CD4-positive, alpha-beta T cell treated with Interleukin-4 for 1 hour (primary cell): Measurements from ENCODE around the gene RGS5.
A peak's percentile ranks its signal among the peaks of the same experiment; 100 is the strongest.

Experiments used
- DNase-seq, 2 donors: peaks; one replicate each; pipeline ENCODE4 v3.0.0-alpha.2; 2020 to 2022

RGS5 gene

DNA sequence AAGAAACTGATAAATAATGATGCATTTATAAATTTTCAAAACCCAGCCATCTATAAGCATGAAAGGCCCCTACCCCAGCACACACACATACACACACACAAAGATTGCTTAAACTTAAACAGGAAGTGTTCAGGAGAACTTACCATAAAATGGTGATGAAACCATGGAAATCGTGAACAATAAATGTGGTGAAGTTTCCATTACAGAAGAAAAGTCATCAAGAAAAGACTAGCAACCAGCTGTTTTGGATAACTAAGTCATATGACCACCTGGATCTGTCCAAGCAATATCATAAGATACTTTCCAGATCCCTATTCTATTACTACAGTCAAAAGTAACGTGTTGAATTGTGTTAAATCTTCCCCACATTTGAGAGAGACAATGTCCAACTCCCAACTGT lies 24.1 kb downstream of the RGS5 start:
- DNase-seq: no peak

DNA sequence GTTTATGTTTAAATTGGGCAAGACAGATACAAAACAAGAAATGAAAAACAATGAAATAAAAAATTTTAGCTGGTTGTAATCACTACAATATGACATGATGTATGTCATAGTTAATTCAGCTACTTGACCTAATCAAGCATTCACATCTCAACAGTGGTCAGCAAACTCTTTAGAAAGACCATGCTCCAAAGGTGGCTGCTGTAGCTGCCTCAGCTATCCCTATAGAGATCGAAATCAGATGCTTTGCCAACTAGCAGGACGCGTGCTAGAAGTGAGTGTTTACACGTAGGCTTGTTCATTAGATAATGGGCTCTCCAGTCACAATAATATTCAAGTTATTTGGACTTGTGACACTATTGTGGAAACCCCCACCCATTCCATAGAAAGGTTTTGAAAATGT lies 25.9 kb downstream of the RGS5 start:
- DNase-seq: no peak

DNA sequence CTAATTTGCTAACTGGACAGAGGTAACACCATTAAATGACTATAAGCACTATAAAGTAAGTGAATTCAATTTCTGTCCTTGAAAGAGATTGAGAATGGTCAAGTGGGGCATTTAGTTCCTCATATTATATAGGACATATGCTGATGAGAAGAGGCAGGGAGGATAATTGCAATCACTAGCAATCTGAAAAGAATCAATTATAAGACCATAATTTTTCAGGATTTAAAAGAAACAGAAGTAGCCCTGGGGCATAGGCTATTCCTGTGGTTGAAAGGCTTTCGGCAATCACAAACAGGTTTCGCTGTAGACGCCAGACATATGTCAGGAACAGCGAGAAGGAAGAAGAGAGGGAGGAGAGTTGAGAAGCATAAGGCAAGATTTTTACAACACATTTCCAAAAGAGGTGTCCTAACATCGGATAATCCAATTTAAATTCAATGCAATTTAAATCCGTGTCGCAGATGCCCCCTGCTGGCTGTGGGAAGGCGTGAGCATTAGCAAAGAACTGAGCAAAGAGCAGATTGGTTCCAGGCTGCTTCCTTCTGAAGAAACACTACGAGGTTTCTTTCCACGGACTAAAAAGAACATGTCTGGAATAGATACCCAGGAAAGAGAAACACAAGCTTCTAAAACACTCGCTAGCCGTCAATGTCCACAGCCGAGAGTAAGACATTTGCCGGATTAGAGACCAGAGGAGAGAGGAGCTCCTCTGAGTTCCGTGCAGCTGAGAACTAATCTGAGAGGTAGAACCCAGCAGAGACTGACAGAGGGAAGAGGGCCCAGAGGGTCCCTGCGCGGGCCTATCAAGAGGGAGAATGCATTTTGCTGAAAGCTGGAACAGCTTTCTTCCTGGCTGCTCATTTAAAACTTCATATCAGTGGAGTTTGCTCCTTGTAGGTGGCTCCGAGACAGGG lies 27.9 kb downstream of the RGS5 start:
- DNase-seq: peak; percentile 12 to 13

DNA sequence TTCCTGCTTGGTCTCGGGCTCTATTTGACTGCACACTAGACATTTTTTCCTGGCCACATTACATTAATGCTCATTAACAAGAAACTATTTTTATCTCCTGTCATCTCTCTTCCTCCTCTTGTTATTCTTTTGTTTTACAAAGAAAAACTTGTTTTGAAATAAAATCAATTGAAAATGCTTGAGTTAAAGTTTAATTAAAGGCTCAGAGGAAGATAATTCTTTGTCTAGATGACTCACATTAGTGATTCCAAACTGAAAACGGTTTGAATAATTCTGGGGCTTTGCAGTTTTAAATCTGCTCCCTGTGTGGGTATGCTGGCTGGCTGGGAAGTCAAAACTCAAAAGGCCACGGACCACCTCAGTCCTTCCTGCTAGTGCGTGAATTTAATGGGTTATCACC lies 29.6 kb downstream of the RGS5 start:
- DNase-seq: no peak

DNA sequence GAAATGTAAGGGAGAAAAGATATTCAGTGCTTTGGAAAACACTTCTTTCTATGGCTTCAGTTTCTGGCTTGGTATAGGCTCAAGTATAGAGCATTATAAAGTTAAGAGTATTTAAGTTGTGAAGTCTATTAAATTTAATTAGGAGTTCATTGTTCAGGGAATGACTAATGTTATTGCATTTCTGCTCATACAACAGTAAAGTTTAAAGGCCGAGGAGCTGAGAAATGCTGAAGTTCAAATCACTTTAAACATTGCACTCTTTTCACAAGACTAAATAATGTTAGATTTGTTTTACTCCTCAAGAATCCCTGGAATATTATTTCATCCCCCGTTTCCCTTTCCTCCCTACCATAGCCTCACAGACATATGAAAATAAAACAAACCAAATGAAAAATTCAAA lies 30.1 kb downstream of the RGS5 start:
- no peak for DNase-seq

DNA sequence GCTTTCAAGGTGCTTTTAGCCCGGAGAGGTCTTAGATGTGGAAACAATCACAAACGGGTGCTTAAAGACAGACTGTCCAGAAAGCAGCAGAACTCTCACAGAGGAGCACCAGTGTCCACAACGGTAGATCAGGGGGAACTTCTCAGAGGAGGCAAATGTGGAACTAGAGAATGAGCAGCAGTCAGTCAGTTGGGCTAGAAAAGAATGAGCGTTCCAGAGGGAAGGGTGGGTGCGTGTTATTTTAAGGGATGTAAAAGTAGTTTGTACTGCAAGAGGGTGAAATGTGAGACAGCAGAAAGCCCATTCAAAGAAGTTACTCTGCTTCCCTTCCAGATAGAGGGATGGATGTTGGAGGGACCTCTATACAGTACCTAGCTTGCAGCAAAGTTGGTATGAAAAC lies 30.9 kb downstream of the RGS5 start:
- no peak for DNase-seq

DNA sequence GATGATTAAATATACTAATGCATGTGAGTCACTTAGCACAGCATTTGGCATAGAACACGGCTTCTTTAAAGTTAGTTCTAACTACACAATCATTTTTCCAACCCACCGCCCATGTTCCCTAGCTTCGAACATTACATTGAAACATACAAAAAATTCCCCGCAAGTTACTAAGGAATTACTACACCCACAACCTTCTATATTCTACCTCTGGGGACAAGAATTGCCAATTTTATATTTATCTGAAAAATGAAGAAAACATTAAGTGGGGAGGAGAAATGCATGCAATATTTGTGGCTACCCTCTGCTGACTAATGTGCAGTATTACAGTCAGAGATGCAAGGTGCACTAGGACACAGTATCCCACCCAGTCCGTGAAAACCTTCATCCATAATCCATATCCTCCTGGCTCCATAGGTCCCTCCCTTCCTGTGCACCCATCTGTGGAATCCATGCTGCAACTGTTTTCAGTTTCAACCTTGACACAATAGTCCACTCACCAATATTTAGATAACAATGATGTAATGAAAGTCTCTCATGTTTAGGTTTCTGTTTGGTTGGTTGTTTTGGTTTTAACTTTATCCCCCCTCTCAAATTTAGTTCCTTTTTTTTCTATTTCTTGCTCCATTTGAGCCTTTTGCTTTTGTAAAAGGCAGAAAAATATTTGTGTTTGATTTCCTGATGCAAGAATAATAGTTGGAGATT lies 31.6 kb downstream of the RGS5 start:
- no peak for DNase-seq

DNA sequence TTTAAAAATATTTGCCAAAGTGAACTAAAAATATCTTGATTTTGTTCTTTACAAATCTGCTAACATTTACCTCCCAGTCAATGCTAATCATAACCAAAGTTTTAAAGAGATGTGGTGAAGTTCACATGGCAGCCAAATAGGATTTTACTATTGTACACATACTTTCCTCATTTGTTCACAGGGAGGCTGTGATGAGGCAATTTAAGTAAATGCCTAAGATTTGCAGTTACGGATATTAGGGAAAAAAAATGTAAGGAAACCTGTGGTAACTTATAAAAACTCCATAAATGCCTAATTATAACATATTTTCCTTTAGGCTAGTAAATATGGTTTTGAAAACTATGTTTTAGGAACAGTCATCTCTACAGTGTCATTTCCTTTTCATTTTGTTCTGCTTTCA lies 32.4 kb downstream of the RGS5 start:
- DNase-seq: no peak

DNA sequence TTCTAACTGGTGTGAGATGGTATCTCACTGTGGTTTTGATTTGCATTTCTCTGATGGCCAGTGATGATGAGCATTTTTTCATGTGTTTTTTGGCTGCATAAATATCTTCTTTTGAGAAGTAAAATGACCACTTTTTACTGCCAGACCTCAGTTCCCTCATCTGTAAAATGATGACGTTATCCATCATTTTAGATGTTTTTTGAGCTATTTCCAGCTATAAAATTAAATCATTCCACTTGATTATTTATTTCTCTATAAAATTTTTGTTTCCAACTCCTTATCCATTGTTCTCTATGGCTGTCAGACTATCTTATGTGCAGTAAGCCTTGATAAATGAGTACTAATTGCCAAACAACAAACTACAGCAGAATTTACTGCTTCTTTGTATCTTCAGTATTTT lies 33.2 kb downstream of the RGS5 start:
- DNase-seq: no peak

DNA sequence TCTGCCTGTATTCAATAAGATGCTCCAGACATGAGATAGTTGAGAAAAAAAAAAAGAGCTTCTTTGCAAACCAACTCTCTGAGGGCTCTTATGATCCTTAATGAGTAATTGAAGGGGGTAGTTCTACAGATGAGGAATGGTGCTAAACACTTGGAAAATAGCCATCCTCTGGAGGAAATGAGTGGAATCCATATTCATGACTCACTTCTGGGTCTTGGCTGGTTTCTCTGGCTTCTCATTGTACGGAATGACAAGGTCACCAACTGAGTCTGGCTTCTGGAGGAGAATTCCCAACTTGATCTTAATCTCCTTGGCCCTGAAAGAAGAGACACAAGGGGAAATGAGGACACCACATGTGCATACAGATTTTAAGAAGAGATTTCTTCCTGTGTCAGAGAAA lies 34.7 kb downstream of the RGS5 start:
- no peak for DNase-seq

DNA sequence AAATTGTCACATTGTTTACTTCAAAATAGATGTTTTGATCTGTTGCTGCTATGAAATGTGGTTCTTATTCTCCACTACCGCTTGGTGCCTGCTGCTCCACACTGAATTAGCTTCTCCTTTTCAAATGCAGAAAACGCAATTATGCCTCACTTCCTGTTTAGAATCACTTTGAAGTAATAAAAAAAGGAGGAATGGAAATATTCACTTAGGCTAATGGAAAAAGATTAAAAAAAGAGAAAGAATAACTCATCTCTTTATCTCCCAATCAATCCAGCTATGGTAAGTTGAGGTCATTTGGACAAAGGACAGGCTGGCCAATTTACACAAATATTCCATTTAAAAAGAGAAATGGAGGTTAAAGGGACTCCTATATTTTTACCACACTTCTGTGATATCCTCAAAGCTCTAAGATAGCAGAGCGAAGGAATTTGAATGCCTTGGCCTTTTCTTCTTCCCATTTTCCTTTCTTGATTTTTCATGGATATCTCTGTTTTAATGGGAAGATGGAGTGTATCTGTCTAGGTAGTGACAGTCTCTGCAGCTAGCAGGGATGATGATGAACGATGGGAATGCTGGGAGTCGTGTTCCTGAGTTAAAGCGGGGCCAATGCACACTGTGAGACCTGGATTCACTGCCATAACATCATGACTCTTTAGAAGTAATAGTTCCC lies 35.7 kb downstream of the RGS5 start:
- DNase-seq: no peak

DNA sequence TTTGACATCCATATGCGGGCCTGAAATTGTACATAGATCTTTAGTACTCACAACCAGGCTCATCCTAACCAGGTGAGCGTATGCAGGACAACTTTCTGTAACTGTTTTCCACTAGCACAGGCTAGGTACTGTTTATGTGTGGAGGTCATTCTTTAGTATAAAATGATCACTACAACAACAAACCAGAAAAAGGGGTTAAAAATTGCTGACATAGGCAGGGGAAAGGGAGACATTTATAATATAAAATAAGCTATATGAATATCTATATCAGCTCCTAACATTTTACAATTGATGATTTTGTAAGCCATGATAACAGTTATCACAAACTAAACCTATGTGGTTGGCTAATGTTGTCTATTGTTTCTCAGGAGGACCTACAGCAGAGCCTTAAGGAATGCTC lies 37.6 kb downstream of the RGS5 start:
- no peak for DNase-seq

DNA sequence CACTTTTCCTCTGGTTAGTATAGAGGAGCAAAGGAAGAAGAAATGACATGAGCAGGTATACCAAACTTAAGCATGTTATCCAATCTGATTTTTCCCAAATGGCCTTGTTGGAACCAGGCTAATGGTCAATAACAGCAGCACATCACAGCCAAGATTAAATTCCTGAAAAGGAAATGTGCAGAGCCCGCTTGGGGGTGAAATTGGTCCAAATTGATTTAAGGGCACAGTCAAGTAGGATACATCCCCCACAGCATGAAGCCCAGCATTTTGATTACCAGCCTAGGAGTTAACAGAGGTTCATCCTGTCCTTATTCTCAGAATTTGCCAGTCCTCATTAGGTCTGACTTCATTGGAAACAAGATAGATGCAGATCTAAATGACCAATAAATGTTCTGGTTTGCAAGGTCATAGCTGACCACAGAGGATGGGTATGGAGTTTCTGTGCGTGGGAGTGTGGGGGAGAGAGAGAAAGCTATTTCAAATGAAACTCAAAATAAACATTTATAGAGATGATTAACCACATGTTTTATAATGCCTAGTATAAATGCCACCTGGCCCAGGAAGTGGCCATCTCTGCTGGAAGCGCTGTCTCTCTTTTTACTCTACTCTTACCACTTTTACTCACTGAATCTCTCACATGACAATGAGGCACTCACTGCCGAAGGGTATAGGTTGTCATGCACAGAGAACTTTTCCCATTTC lies 38.7 kb downstream of the RGS5 start:
- DNase-seq: no peak

DNA sequence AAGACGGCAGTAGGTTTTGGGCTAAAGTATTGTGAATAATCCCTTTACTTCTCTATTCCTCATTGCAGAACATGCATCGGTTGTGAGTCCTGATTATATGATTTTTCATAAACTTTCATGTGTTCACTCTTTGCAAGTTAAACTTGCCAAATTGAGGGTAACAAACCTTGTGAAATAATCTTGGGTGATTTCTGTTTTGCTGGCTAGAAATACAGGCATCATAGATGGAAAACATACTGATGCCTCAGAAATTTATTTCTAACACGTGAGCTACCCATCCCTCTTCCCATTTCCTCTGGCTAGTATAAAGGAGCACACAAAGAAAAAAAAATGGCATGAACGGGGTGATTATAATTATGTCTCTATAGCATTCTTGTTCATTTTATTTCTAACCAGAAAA lies 39.6 kb downstream of the RGS5 start:
- DNase-seq: no peak

DNA sequence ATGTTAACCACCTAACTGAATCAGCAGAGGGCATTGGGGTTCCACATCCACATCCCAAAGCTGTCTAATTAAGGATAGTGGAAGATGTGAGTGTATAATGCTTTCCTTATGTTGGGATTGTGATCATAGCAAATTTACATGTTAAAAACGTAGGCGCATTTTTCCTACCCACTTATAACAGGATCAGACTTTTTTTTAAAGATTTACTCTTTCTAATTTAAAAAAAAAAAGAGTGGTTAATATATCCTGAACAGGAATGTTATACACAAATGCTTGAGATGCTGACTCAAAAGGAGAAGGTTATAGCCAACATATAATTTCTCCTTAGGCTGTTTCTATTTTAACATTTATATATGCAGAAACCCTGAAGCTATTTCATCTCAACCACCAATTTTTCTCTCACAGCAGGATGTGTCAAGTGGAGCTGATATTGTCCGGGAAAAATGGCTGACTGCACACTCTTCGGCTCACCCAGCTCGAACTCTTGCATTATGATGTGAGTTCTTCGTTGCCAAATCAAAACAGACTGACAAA lies 40.3 kb downstream of the RGS5 start:
- DNase-seq: no peak

DNA sequence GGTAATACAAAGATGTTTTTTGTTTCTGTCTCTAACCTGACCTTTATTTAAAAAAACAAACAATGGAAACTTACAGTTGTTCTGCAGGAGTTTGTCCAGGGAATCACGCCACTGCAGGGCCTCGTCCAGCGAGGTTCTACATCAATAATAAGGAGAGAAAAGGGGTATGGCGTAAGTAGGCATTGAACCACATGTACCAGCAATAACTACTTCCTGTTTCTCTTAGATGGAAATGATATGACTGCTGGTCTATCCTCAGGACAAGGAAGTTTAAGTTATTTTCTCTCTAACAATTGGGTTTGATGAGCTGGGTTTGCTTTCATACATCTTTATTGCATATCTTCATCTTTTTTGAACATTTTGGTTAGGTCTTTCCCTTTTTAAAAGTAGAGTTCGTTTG lies 40.9 kb downstream of the RGS5 start:
- no peak for DNase-seq

DNA sequence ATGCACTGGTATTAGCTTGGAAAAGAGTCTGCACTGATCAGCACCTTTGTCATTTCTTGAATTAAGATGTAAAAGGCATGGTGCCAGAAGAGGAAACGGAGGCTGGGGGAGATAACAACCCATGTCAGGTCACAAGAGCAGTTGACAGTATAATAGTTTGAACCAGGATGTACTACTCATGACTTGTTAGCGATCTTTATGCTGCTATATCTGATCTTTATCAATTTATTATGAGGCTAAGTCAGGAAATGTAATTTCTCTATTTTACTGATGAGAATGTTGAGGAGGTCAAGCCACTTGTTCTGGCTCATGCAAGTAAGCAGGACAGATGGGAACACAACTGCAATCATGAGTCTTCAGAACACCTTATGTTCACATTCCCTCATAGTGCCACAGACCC lies 41.4 kb downstream of the RGS5 start:
- no peak for DNase-seq

DNA sequence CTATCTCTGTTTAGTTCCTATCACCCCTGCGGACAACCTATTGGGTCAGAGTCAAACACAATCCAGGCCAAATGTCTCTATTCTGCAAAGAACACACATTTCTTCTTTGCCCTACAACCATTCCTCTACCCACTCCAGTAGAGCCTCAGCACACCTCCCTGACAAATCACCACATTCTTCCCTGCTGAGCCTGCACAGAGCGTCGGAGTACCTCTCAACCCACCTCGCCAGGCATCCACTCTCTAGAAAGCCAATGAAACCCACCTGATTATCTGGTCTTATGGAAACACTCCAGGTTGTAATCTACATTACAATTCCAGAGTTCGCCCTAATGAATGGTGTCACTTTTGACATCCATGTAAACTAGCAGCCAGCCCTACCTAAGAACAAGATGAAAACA lies 47.1 kb downstream of the RGS5 start:
- DNase-seq: no peak

DNA sequence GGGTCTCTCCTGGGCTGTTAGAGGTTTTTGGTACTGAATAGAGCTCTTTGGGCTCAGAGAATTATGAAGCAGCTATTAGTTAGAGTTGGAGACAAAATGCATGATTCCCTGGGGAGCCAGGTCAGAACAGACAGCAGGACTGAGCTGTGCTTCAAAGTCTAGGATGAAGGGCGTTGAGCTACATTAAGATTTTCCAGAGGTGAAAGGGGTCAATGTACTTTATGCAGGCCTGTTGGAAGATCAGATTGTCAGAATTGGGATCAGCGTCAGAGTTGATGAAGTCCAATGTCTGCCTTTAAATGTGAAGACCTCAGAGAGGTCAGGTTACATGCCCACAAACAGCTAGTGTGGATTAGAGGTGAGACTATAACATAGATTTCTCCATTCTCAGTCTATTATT lies 53.8 kb downstream of the RGS5 start:
- no peak for DNase-seq

DNA sequence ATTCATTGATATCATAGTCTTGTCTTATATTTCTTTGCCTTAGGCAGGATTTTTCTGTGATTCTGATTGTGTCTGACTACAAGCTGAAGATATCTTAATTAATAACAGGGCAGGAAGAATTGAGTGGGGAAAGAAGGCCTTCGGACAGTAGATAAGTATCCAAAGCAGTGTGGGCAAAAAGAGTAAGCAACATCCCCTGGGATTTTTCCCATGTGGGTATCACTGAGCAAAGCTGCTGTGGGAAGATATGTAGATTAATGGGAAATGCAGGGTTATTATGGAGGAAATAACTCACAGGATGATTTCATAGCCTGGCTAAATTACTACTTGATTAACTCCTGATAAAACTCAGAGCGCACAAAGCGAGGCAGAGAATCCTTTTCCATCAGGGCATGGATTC lies 55.7 kb downstream of the RGS5 start:
- DNase-seq: no peak

DNA sequence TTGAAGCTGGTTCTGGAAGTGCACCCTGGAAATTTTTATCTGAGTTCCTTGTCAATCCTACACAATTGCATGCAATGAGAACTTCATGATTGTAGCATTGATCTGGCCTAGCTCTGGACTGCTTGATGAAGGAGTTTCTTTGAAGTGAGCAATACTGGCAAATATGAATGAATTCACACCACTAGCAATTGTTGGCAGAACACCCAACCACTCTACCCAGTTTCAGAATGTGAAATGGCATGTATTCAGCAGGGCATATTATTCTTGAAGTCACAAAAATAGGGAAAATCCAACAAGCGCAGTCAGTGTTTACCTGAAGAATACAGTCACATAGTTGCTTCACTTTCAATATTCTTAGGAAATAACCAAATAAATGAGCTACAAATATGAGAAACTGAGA lies 57.3 kb downstream of the RGS5 start:
- DNase-seq: no peak

DNA sequence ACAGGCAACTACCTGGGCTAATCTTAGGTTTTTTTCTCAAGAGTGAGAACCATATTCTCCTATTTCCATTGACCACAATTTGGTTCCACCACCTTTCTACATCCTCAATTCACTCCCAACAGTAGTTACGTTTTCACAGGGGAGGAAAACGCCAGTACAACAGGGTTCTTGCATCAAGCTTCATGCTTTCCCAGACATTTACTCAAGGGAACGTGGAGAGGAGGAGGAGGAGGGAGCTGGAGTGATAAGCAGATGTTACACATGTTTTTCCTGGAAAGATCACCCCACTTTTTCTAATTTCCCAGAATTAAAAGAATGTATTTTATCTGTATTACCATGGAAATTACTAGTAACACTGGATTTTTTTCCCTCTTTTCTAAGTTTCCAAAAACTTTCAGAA lies 58.3 kb downstream of the RGS5 start:
- DNase-seq: no peak

DNA sequence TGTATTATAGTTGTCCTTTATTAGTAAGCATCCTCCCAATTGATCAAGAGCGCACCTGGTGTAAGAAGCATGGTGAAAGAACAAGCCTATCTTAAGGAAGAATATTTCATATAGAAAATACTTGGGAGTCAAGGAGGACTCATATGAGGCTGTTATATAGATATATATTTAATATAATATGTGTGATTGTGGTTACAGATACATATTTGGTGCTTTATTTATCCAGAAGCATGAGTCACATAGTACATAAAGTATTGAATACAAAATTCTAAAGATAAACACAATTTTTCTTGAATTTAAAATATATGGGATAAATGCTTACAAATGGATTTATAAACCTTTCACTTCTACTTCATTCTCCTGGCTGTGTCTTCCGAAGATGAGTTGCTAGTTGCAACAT lies 60.6 kb downstream of the RGS5 start:
- no peak for DNase-seq
